Mucosa of rectum (tissue), 2 donors: ENCODE data around the gene POLR2F.
"Not testable (repeated sequence)": the region's sequence is repeated elsewhere in the genome, so short reads cannot be mapped to it uniquely, and the experiment has no call there.

ENCODE experiments used
- H3K27ac ChIP-seq, 2 donors: one replicate each; pipeline ENCODE4 v1.7.0; 2013; ENCODE audit warnings: inconsistent platforms in 2 of 2, low read depth in 2 of 2, low read length in 2 of 2
- H3K27me3 ChIP-seq, 2 donors: one replicate each; pipeline ENCODE4 v1.7.0; 2013; ENCODE audit warnings: low read length in 2 of 2; ENCODE audit not compliant: control insufficient read depth in 2 of 2, insufficient read depth in 2 of 2
- H3K36me3 ChIP-seq, 2 donors: one replicate each; pipeline ENCODE4 v1.7.0; 2013; ENCODE audit warnings: low read length in 2 of 2; ENCODE audit not compliant: control insufficient read depth in 2 of 2, insufficient read depth in 2 of 2
- H3K4me1 ChIP-seq, 2 donors: one replicate each; pipeline ENCODE4 v1.7.0; 2013; ENCODE audit warnings: low read length in 2 of 2, mild to moderate bottlenecking in 1 of 2; ENCODE audit not compliant: control insufficient read depth in 2 of 2, insufficient read depth in 2 of 2
- H3K4me3 ChIP-seq, 2 donors: one replicate each; pipeline ENCODE4 v1.7.0; 2013; ENCODE audit warnings: low read length in 2 of 2
- H3K9ac ChIP-seq, 2 donors: one replicate each; pipeline ENCODE4 v1.7.0; 2013; ENCODE audit warnings: low read length in 2 of 2, low read depth in 1 of 2, mild to moderate bottlenecking in 1 of 2
- H3K9me3 ChIP-seq, 2 donors: one replicate each; pipeline ENCODE4 v1.7.0; 2013; ENCODE audit warnings: low read length in 2 of 2; ENCODE audit not compliant: control insufficient read depth in 2 of 2
- donor health status: healthy.
- donor health status: Normal muscosa, but diverticular disease.

Gene POLR2F

DNA sequence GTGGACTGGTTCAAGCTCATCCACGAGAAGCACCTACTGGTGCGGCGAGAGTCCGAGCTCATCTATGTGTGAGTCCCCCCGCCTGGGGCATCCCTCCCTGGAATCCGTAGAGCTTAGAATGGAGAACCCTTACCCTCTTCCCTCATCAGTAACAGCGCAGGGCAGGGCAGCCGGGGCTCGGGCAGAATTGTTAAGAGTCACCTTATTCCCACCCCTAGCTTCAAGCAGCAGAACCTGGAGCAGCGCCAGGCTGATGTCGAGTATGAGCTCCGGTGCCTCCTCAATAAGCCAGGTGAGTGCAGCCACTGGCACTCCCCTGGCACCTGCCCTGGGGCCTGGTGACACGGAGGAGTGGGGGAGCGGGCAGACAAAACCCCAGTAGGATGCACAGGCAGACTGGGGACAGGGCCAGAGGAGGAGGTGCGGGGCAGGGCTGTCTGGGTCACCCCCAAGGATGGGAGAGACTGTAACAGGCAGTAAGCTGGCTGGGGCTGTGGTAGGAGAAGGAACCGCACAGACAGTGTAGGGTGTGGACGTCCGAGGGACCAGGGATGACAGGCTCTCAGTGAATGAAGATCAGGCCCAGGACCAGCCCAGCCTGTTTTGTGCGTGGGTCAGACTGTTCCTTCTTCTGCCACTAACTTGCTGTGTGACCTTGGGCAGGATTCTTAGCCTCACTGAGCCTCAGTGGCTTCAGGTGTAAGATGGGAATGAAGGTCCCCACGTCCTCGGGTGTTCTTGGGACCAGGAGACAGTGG lies 20.5 kb upstream of the POLR2F start:
- Histone ChIP-seq H3K27me3 (no peaks in the 10 kb centered on the region), H3K9me3 (no peaks in the 10 kb centered on the region), H3K9ac (no peak overlapping the region), H3K27ac (peak overlapping the region; percentile 60 to 61), H3K4me3 (no peak overlapping the region), H3K36me3 (peaks cover 33% of the 10 kb centered on the region in 2 donors), H3K4me1 (peaks cover 10 to 11% of the 10 kb centered on the region in 2 donors)

DNA sequence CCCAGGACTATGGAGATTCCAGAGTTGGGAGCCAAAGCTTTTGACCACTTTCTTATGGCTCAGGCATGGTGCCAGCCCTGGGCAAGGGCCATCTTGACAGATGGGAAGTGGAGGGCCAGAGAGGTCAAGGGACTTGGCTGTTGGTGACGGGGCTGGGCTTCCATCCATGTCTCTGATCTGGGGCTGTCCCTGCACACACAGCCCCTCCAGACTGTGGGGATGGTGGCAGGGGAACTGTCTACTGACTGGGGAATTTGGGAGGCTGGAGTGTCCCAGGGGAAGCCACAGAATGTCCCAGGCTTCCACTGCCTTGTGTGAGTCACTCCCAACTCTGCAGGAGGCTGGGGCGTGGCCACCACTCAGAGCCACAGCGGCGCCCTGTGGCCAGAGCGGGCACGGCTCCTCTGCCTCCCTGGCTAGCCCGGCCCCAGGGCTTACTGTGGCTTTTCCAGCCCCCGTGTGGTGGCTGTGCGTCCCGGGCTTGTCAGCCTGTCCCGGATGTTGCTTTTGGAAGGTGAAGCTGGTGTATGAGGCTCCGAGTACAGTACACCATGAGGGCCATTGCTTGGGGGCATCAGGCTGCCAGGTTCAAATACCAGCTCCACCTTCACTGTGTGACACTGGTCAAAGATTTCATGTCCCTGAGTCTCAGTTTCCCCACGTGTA lies 19.7 kb upstream of the POLR2F start:
- H3K4me3 ChIP-seq, result no peak overlapping the region
- H3K27me3 ChIP-seq, result no peaks in the 10 kb centered on the region
- peak overlapping the region in 1 of 2 donors; percentile 37 for H3K9ac ChIP-seq
- H3K27ac ChIP-seq, result peak overlapping the region; percentile 60 to 61
- peaks cover 30 to 31% of the 10 kb centered on the region in 2 donors for H3K36me3 ChIP-seq
- peaks cover 10 to 11% of the 10 kb centered on the region in 2 donors for H3K4me1 ChIP-seq
- H3K9me3 ChIP-seq, result no peaks in the 10 kb centered on the region

DNA sequence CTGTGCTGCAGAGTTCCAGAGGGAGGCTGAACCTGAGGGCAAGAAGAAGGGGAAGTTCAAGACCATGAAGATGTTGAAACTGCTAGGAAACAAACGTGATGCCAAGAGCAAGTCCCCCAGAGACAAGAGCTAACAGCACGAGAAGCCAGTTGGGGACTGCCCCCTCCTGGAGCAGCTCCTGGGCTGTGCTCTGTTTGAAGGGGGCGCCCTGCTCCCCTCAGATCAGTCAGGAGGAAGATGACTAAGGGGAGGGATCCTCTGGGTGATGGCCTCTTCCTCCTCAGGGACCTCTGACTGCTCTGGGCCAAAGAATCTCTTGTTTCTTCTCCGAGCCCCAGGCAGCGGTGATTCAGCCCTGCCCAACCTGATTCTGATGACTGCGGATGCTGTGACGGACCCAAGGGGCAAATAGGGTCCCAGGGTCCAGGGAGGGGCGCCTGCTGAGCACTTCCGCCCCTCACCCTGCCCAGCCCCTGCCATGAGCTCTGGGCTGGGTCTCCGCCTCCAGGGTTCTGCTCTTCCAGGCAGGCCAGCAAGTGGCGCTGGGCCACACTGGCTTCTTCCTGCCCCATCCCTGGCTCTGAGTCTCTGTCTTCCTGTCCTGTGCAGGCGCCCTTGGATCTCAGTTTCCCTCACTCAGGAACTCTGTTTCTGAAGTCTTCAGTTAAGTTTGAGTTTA lies 12.7 kb upstream of the POLR2F start:
- Histone ChIP-seq H3K9me3 (no peaks in the 10 kb centered on the region), H3K4me1 (no peaks in the 10 kb centered on the region), H3K4me3 (no peak overlapping the region), H3K27ac (no peak overlapping the region), H3K9ac (no peak overlapping the region), H3K27me3 (no peaks in the 10 kb centered on the region), H3K36me3 (peaks cover 15 to 25% of the 10 kb centered on the region in 2 donors)

DNA sequence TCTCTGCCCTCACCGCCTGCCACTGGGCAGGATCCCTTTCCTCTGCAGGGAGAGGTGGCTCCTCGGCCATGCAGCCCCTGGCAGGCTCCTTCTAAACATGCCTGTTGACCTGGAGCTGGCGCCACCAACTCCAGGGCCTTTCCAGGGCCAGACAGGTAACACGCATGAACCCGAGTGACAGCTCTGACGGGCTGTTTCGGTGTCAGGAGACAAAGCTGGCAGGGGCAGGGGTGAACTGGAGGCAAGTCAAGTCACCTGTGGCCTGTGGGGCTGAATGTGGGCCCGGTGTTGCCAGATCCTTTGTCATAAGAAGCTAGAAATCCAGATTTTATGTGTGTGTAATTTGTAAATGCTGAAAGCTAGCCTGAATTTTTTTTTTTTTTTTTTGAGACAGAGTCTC lies 11.4 kb upstream of the POLR2F start:
- Histone ChIP-seq H3K9ac (no peak overlapping the region), H3K4me3 (no peak overlapping the region), H3K27me3 (no peaks in the 10 kb centered on the region), H3K36me3 (peaks cover 15 to 25% of the 10 kb centered on the region in 2 donors), H3K4me1 (no peaks in the 10 kb centered on the region), H3K27ac (no peak overlapping the region), H3K9me3 (no peaks in the 10 kb centered on the region)

DNA sequence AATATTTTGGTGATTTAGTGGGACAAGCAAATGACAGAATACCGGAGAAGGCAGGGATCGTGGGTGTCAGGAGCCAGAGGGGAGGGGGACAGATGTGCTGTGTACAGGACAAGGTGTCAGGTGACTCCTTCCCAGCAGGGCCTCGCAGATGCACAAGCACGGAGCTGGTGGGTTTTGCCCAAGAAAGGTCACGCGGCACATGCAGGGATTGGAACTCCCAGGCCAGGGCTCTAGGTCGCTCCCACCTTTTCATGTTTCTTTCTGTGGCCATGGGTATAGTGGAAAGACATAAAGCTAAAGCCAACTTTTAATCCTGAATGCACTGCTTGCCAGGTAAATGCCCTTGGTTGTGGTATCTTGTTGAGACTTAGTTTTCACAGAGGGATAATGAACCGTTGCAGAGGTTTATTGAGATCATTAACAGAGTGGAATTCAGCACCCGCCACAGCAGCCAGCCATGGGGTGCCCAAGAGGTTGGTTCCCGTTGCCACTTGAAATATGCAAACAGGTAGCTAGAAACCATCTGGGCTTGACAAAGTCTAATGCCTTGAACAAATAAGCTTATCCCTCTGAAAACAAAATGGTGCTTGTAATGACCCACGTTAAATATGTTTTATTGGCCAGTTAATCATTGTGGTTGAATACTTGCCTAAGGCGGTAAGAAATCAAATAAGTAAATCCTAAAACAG lies 10.2 kb upstream of the POLR2F start:
- H3K4me1 ChIP-seq, result no peaks in the 10 kb centered on the region
- no peak overlapping the region for H3K9ac ChIP-seq
- no peaks in the 10 kb centered on the region for H3K9me3 ChIP-seq
- H3K27me3 ChIP-seq, result no peaks in the 10 kb centered on the region
- H3K4me3 ChIP-seq, result no peak overlapping the region
- no peak overlapping the region for H3K27ac ChIP-seq
- peaks cover 10 to 20% of the 10 kb centered on the region in 2 donors for H3K36me3 ChIP-seq

DNA sequence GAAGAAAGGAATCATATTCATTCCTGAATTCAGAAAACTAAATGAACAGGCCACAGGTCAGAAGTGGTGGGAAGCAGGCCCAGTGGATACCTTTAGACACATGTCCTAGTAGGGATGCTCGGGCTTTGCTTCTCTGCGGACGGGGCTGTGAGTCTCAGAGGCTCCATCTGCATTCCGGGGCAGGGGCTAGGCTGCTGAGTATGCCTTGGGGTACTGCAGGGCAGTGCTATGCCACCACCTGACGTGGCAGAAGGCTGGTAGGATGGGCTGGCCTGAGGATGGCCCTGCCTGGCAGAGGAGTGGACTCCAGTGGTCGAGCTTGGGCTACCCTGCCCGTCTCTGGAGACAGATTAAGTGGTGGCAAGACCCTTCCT lies 9.7 kb upstream of the POLR2F start:
- Histone ChIP-seq H3K27me3 (no peaks in the 10 kb centered on the region), H3K9ac (no peak overlapping the region), H3K4me1 (no peaks in the 10 kb centered on the region), H3K9me3 (no peaks in the 10 kb centered on the region), H3K4me3 (no peak overlapping the region), H3K27ac (no peak overlapping the region), H3K36me3 (peaks cover 10 to 20% of the 10 kb centered on the region in 2 donors)

DNA sequence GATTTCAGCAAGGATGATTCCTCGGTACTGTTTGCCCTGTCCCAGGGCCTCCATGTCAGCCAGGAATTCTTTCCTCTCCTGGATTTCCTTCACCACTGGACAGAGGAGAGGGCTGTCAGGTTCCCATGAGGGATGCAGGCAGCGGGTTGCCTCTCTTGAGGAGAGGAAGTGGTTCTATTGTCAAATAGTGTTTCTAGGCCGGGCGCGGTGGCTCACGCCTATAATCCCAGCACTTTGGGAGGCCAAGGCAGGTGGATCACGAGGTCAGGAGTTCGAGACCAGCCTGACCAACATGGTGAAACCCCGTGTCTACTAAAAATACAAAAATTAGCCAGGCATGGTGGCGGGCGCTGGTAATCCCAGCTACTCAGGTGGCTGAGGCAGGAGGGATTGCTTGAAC lies 9.1 kb upstream of the POLR2F start:
- not testable (repeated sequence) for H3K27me3 ChIP-seq, H3K27ac ChIP-seq, H3K9me3 ChIP-seq, H3K4me3 ChIP-seq, H3K4me1 ChIP-seq, H3K9ac ChIP-seq
- peaks cover 10 to 20% of the 10 kb centered on the region in 2 donors for H3K36me3 ChIP-seq

DNA sequence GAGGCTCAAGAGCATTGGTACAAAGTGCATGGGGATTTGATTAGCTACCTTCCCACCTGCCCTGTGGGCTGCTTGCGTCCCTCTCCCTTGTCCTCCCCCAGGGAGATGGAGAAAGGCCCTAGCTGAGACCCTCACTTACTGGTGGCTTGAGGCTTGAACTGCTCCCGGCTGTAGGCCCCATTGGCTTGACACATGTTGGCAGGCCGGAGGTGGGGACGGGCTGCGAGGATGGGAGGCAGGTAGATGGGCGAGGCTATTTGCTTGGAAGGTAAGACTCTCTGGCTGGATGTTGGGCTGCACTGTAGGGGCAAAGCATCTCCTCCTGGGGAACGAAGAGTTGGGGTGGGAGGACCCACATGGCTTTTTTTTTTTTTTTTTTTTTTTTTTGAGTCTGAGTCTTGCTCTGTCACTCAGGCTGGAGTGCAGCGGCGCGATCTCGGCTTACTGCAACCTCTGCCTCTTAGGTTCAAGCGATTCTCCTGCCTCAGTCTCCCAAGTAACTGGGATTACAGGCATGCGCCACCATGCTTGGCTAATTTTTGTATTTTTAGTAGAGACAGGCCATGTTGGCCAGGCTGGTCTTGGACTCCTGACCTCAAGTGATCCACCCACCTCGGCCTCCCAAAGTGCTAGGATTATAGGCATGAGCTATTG lies 6.2 kb upstream of the POLR2F start:
- not testable (repeated sequence) for H3K36me3 ChIP-seq, H3K4me1 ChIP-seq, H3K4me3 ChIP-seq, H3K27ac ChIP-seq, H3K27me3 ChIP-seq, H3K9ac ChIP-seq, H3K9me3 ChIP-seq

DNA sequence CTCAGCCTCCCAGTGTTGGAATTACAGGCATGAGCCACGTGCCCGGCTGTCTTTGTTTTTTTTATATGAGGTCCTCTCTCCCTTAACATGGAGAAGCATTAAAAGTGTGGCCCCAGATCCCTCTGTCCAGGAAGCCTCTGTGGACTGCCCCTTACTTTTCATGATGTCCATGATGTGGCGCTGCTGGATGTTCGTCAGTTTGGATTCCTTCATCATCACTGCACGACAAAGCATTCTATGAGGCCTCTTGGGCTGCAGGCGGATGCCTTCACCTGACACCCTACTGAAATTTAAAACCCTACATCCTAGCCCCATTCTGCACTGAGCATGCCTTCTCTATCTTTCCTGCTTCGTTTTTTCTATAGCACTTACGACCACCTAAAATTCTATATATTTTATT lies 2.2 kb upstream of the POLR2F start:
- Histone ChIP-seq H3K27me3 (peaks cover 0 to 3% of the 10 kb centered on the region in 2 donors), H3K4me3 (no peak overlapping the region), H3K9me3 (no peaks in the 10 kb centered on the region), H3K27ac (no peak overlapping the region), H3K9ac (no peak overlapping the region), H3K36me3 (no peaks in the 10 kb centered on the region), H3K4me1 (peaks cover 15 to 20% of the 10 kb centered on the region in 2 donors)
